Measurements from ENCODE around the gene CAPS.
"Not testable (repeated sequence)": the region's sequence is repeated elsewhere in the genome, so short reads cannot be mapped to it uniquely, and the experiment has no call there.

CAPS gene

GRCh38 chr19:5955636-5955935 lies 41.5 kb downstream of the CAPS start:
- FAIRE-seq (no peak), DNase-seq (ENCODE audit: insufficient read length) (no peak)
- TF ChIP-seq POLR2AphosphoS5 (IDR thresholded peaks at IDR 0.05; ENCODE audit: low read depth, low read length), result no peak
- no peak for TF ChIP-seq POLR2A (IDR thresholded peaks at IDR 0.05; ENCODE audit: low read depth, low read length)
- TF ChIP-seq TAF1 (IDR thresholded peaks at IDR 0.05; ENCODE audit: borderline replicate concordance, low read depth, low read length), result no peak

GRCh38 chr19:5956323-5956722 lies 42.3 kb downstream of the CAPS start:
- no peak for FAIRE-seq
- TF ChIP-seq POLR2A (IDR thresholded peaks at IDR 0.05; ENCODE audit: low read depth, low read length) (no peak), POLR2AphosphoS5 (IDR thresholded peaks at IDR 0.05; ENCODE audit: low read depth, low read length) (no peak), TAF1 (IDR thresholded peaks at IDR 0.05; ENCODE audit: borderline replicate concordance, low read depth, low read length) (no peak)
- no peak for DNase-seq (ENCODE audit: insufficient read length)

- no peak for DNase-seq (ENCODE audit: insufficient read length)
- FAIRE-seq, result no peak
- TF ChIP-seq POLR2A (IDR thresholded peaks at IDR 0.05; ENCODE audit: low read depth, low read length) (no peak), TAF1 (IDR thresholded peaks at IDR 0.05; ENCODE audit: borderline replicate concordance, low read depth, low read length) (no peak), POLR2AphosphoS5 (IDR thresholded peaks at IDR 0.05; ENCODE audit: low read depth, low read length) (no peak)
These were observed 42.7 kb downstream of the CAPS start for GRCh38 chr19:5956728-5957127.

GRCh38 chr19:5957170-5957569 lies 43.1 kb downstream of the CAPS start:
- FAIRE-seq (no peak), DNase-seq (ENCODE audit: insufficient read length) (no peak)
- TF ChIP-seq POLR2AphosphoS5 (IDR thresholded peaks at IDR 0.05; ENCODE audit: low read depth, low read length) (no peak), TAF1 (IDR thresholded peaks at IDR 0.05; ENCODE audit: borderline replicate concordance, low read depth, low read length) (no peak), POLR2A (IDR thresholded peaks at IDR 0.05; ENCODE audit: low read depth, low read length) (no peak)

GRCh38 chr19:5958074-5958850 lies 44.2 kb downstream of the CAPS start:
- FAIRE-seq (no peak), DNase-seq (ENCODE audit: insufficient read length) (no peak)
- TF ChIP-seq POLR2A (IDR thresholded peaks at IDR 0.05; ENCODE audit: low read depth, low read length) (no peak), TAF1 (IDR thresholded peaks at IDR 0.05; ENCODE audit: borderline replicate concordance, low read depth, low read length) (no peak)

- TF ChIP-seq POLR2A (IDR thresholded peaks at IDR 0.05; ENCODE audit: low read depth, low read length), result no peak
- TF ChIP-seq TAF1 (IDR thresholded peaks at IDR 0.05; ENCODE audit: borderline replicate concordance, low read depth, low read length), result no peak
- no peak for TF ChIP-seq POLR2AphosphoS5 (IDR thresholded peaks at IDR 0.05; ENCODE audit: low read depth, low read length)
- FAIRE-seq, result no peak
- no peak for DNase-seq (ENCODE audit: insufficient read length)
These were observed 44.7 kb downstream of the CAPS start for GRCh38 chr19:5958851-5959122.

GRCh38 chr19:5959260-5960004 lies 45.4 kb downstream of the CAPS start:
- DNase-seq (ENCODE audit: insufficient read length) (no peak), FAIRE-seq (no peak)
- TF ChIP-seq POLR2AphosphoS5 (IDR thresholded peaks at IDR 0.05; ENCODE audit: low read depth, low read length) (no peak), TAF1 (IDR thresholded peaks at IDR 0.05; ENCODE audit: borderline replicate concordance, low read depth, low read length) (no peak), POLR2A (IDR thresholded peaks at IDR 0.05; ENCODE audit: low read depth, low read length) (no peak)

GRCh38 chr19:5960005-5961001 lies 46.2 kb downstream of the CAPS start:
- no peak for FAIRE-seq

GRCh38 chr19:5961641-5961968 lies 47.6 kb downstream of the CAPS start:
- FAIRE-seq; DNase-seq (ENCODE audit: insufficient read length): not testable (repeated sequence)

More at GRCh38 chr19:5960005-5961001, 46.2 kb downstream of the CAPS start:
- no peak for TF ChIP-seq POLR2AphosphoS5 (IDR thresholded peaks at IDR 0.05; ENCODE audit: low read depth, low read length)
- TF ChIP-seq TAF1 (IDR thresholded peaks at IDR 0.05; ENCODE audit: borderline replicate concordance, low read depth, low read length), result no peak
- no peak for TF ChIP-seq POLR2A (IDR thresholded peaks at IDR 0.05; ENCODE audit: low read depth, low read length)
- no peak for DNase-seq (ENCODE audit: insufficient read length)

- TF ChIP-seq TAF1 (IDR thresholded peaks at IDR 0.05; ENCODE audit: borderline replicate concordance, low read depth, low read length), result no peak
- TF ChIP-seq POLR2AphosphoS5 (IDR thresholded peaks at IDR 0.05; ENCODE audit: low read depth, low read length), result no peak
- no peak for TF ChIP-seq POLR2A (IDR thresholded peaks at IDR 0.05; ENCODE audit: low read depth, low read length)
- DNase-seq (ENCODE audit: insufficient read length) (no peak), FAIRE-seq (no peak)
These were observed 48.2 kb downstream of the CAPS start for GRCh38 chr19:5961969-5962945.

- DNase-seq (ENCODE audit: insufficient read length); FAIRE-seq: not testable (repeated sequence)
These were observed 49.2 kb downstream of the CAPS start for GRCh38 chr19:5963259-5963658.
